ENCODE data around the gene WDR45B. TPM values are rescaled to one million over a fixed set of nuclear protein-coding genes. Genes with fewer than 3 reads are reported as not detected.

Gene WDR45B
- total RNA-seq, 2 experiments from 2014 or later, result 49.8 to 54.3 TPM

GRCh38 chr17:82653651-82654528 is 5.6 kb upstream of the WDR45B start:
- Histone ChIP-seq H3K27ac (ENCODE audit: low read depth in 1 of 2, low read length in 2 of 2) (no peak overlapping the region), H3K9me3 (ENCODE audit: control insufficient read depth in 1 of 2, insufficient read depth in 1 of 2, low read length in 2 of 2) (no peaks in the 10 kb centered on the region), H3K36me3 (ENCODE audit: insufficient read depth, low read length) (peaks cover 3% of the 10 kb centered on the region), H3K4me3 (ENCODE audit: low read length) (no peak overlapping the region), H3K4me1 (ENCODE audit: insufficient read depth, low read length) (peaks cover 8% of the 10 kb centered on the region), H3K27me3 (ENCODE audit: control insufficient read depth in 1 of 2, insufficient read depth in 2 of 2, low read length in 2 of 2) (no peaks in the 10 kb centered on the region)
- H3K4me1 Mint-ChIP-seq (ENCODE audit: low read depth), result peaks cover 4% of the 10 kb centered on the region
- H3K36me3 Mint-ChIP-seq (ENCODE audit: low read depth), result peaks cover 4% of the 10 kb centered on the region
- H3K4me3 Mint-ChIP-seq, result no peak overlapping the region
- no peaks in the 10 kb centered on the region for H3K9me3 Mint-ChIP-seq
- ATAC-seq (ENCODE audit: poor library complexity), result no peak
- no peak for TF ChIP-seq CTCF (IDR thresholded peaks at IDR 0.05)
- no peak overlapping the region for H3K27ac Mint-ChIP-seq
- H3K27me3 Mint-ChIP-seq, result no peaks in the 10 kb centered on the region
- DNase-seq, result no peak
- intact Hi-C loops (cut with DNase I, micrococcal nuclease), result no loop called here
- POLR2A ChIA-PET, result no interaction called here
- CTCF ChIA-PET, result no interaction called here

GRCh38 chr17:82650723-82651122 is 2.5 kb upstream of the WDR45B start:
- Mint-ChIP-seq H3K27me3 (no peaks in the 10 kb centered on the region), H3K4me3 (peak overlapping the region; percentile 56), H3K27ac (no peak overlapping the region), H3K9me3 (no peaks in the 10 kb centered on the region), H3K4me1 (ENCODE audit: low read depth) (peaks cover 16% of the 10 kb centered on the region), H3K36me3 (ENCODE audit: low read depth) (no peaks in the 10 kb centered on the region)
- Histone ChIP-seq H3K4me3 (ENCODE audit: low read length) (no peak overlapping the region), H3K9me3 (ENCODE audit: control insufficient read depth in 1 of 2, insufficient read depth in 1 of 2, low read length in 2 of 2) (no peaks in the 10 kb centered on the region), H3K4me1 (ENCODE audit: insufficient read depth, low read length) (peaks cover 31% of the 10 kb centered on the region), H3K27me3 (ENCODE audit: control insufficient read depth in 1 of 2, insufficient read depth in 2 of 2, low read length in 2 of 2) (no peaks in the 10 kb centered on the region), H3K27ac (ENCODE audit: low read depth in 1 of 2, low read length in 2 of 2) (no peak overlapping the region), H3K36me3 (ENCODE audit: insufficient read depth, low read length) (no peaks in the 10 kb centered on the region)
- ATAC-seq (ENCODE audit: poor library complexity), result no peak
- no peak for DNase-seq
- ChIA-PET POLR2A (no interaction called here), CTCF (no interaction called here)
- intact Hi-C loops (cut with DNase I, micrococcal nuclease), result no loop called here
- TF ChIP-seq CTCF (IDR thresholded peaks at IDR 0.05), result no peak

- DNase-seq (peak in 3 of 14 experiments; percentile 16 to 51 (median 27)), ATAC-seq (ENCODE audit: poor library complexity) (no peak)
- H3K27ac Mint-ChIP-seq, result peak overlapping the region; percentile 53
- Histone ChIP-seq H3K4me3 (ENCODE audit: low read length) (no peak overlapping the region), H3K4me1 (ENCODE audit: insufficient read depth, low read length) (peaks cover 35% of the 10 kb centered on the region), H3K27me3 (ENCODE audit: control insufficient read depth in 1 of 2, insufficient read depth in 2 of 2, low read length in 2 of 2) (no peaks in the 10 kb centered on the region), H3K9me3 (ENCODE audit: control insufficient read depth in 1 of 2, insufficient read depth in 1 of 2, low read length in 2 of 2) (no peaks in the 10 kb centered on the region), H3K36me3 (ENCODE audit: insufficient read depth, low read length) (no peaks in the 10 kb centered on the region), H3K27ac (ENCODE audit: low read depth in 1 of 2, low read length in 2 of 2) (no peak overlapping the region)
- no peaks in the 10 kb centered on the region for H3K9me3 Mint-ChIP-seq
- CTCF ChIA-PET, result no interaction called here
- intact Hi-C loops (cut with DNase I, micrococcal nuclease), result loop anchor here (2.0 to 5.0 kb wide), 4 partner anchors 49 to 197 kb away; partner anchors contain the start of genes CYBC1 (in 1 of the 2), FN3KRP (in 1 of the 2) and RAB40B (in 1 of the 2)
- POLR2A ChIA-PET, result no interaction called here
- no peaks in the 10 kb centered on the region for H3K27me3 Mint-ChIP-seq
- peaks cover 24% of the 10 kb centered on the region for H3K4me1 Mint-ChIP-seq (ENCODE audit: low read depth)
- TF ChIP-seq CTCF (IDR thresholded peaks at IDR 0.05), result no peak
- peak overlapping the region; percentile 79 for H3K4me3 Mint-ChIP-seq
- peaks cover 8% of the 10 kb centered on the region for H3K36me3 Mint-ChIP-seq (ENCODE audit: low read depth)
These were observed 1.4 kb upstream of the WDR45B start for GRCh38 chr17:82649501-82650261.

All from CD4-positive, alpha-beta T cell (primary cell).